Natural killer cell treated with Interleukin-12 subunit alpha and Interleukin-12 subunit beta and Interleukin-15 and Interleukin-18, amount 100 ng/mL, for 72 hours (primary cell): ENCODE results near the gene GRID2. TPM values are rescaled to one million over a fixed set of nuclear protein-coding genes. Genes with fewer than 3 reads are reported as not detected.

Experiments used
- ATAC-seq, 2 donors: fragments of 150-1000 bp; cut with Tn5 transposase in 1 of 2; sonication (Bioruptor Pico), chemical (Tn5 transposase) in 1 of 2; 2 replicates each; pipeline ENCODE4 v1.10.0; 2021
- DNase-seq: peaks from one replicate; pipeline ENCODE4 v3.0.0; 2022; ENCODE audit warnings: low spot score
- H3K27ac Mint-ChIP-seq, 2 donors: 1 replicate in 1 of 2; 2 replicates in 1 of 2; pipeline ENCODE4 v1.8.0; 2022; ENCODE audit warnings: mixed read lengths in 2 of 2, mild to moderate bottlenecking in 1 of 2, moderate library complexity in 1 of 2
- H3K27me3 Mint-ChIP-seq, 2 donors: 1 replicate in 1 of 2; 2 replicates in 1 of 2; pipeline ENCODE4 v1.8.0; 2022; ENCODE audit warnings: mixed read lengths in 2 of 2
- H3K36me3 Mint-ChIP-seq: one replicate; pipeline ENCODE4 v1.8.0; 2022; ENCODE audit warnings: mixed read lengths
- H3K4me1 Mint-ChIP-seq, 2 donors: 1 replicate in 1 of 2; 2 replicates in 1 of 2; pipeline ENCODE4 v1.8.0; 2022; ENCODE audit warnings: low read depth in 2 of 2, mixed read lengths in 2 of 2, mild to moderate bottlenecking in 1 of 2
- H3K4me3 Mint-ChIP-seq: one replicate; pipeline ENCODE4 v1.8.0; 2022; ENCODE audit warnings: mixed read lengths
- H3K9me3 Mint-ChIP-seq: 2 replicates; pipeline ENCODE4 v1.8.0; 2022; ENCODE audit warnings: mixed read lengths
- total RNA-seq, 2 donors: library from RNA; stranded (reverse); gene quantifications; one replicate each; pipeline ENCODE4 v1.2.3, GENCODE V29; 2022

The GRID2 gene
- total RNA-seq, 2 donors from 2014 or later = not detected

GRCh38 chr4:93746031-93746430 is 1442.3 kb downstream of the GRID2 start:
- Mint-ChIP-seq H3K9me3 (peaks cover 8% of the 10 kb centered on the region), H3K4me1 (no peaks in the 10 kb centered on the region), H3K4me3 (no peak overlapping the region), H3K27me3 (no peaks in the 10 kb centered on the region), H3K27ac (no peak overlapping the region), H3K36me3 (no peaks in the 10 kb centered on the region)
- ATAC-seq = no peak
- no peak for DNase-seq

GRCh38 chr4:93747220-93747619 is 1443.5 kb downstream of the GRID2 start:
- DNase-seq (no peak), ATAC-seq (no peak)
- Mint-ChIP-seq H3K36me3 (no peaks in the 10 kb centered on the region), H3K9me3 (peaks cover 8% of the 10 kb centered on the region), H3K4me3 (no peak overlapping the region), H3K27ac (no peak overlapping the region), H3K27me3 (no peaks in the 10 kb centered on the region), H3K4me1 (no peaks in the 10 kb centered on the region)

GRCh38 chr4:93748373-93749291 is 1444.9 kb downstream of the GRID2 start:
- H3K9me3 Mint-ChIP-seq = peaks cover 12% of the 10 kb centered on the region
- no peak overlapping the region for H3K27ac Mint-ChIP-seq
- no peak for DNase-seq
- ATAC-seq = no peak
- H3K4me3 Mint-ChIP-seq = no peak overlapping the region
- no peaks in the 10 kb centered on the region for H3K36me3 Mint-ChIP-seq
- no peaks in the 10 kb centered on the region for H3K27me3 Mint-ChIP-seq
- H3K4me1 Mint-ChIP-seq = no peaks in the 10 kb centered on the region

- no peaks in the 10 kb centered on the region for H3K4me1 Mint-ChIP-seq
- H3K27me3 Mint-ChIP-seq = no peaks in the 10 kb centered on the region
- no peak overlapping the region for H3K4me3 Mint-ChIP-seq
- no peaks in the 10 kb centered on the region for H3K36me3 Mint-ChIP-seq
- peaks cover 12% of the 10 kb centered on the region for H3K9me3 Mint-ChIP-seq
- H3K27ac Mint-ChIP-seq = no peak overlapping the region
- DNase-seq = no peak
- ATAC-seq = no peak
These were observed 1445.6 kb downstream of the GRID2 start for GRCh38 chr4:93749292-93749761.

- Mint-ChIP-seq H3K36me3 (no peaks in the 10 kb centered on the region), H3K4me3 (no peak overlapping the region), H3K27ac (no peak overlapping the region), H3K4me1 (no peaks in the 10 kb centered on the region), H3K27me3 (no peaks in the 10 kb centered on the region), H3K9me3 (peaks cover 12% of the 10 kb centered on the region)
- ATAC-seq (no peak), DNase-seq (no peak)
These were observed 1447.6 kb downstream of the GRID2 start for GRCh38 chr4:93751411-93751810.

GRCh38 chr4:93756101-93756500 is 1452.3 kb downstream of the GRID2 start:
- no peak for DNase-seq
- no peaks in the 10 kb centered on the region for H3K4me1 Mint-ChIP-seq
- H3K27ac Mint-ChIP-seq = no peak overlapping the region
- no peak overlapping the region for H3K4me3 Mint-ChIP-seq
- no peak for ATAC-seq
- H3K27me3 Mint-ChIP-seq = no peaks in the 10 kb centered on the region
- peaks cover 4% of the 10 kb centered on the region for H3K9me3 Mint-ChIP-seq
- no peaks in the 10 kb centered on the region for H3K36me3 Mint-ChIP-seq

- Mint-ChIP-seq H3K27me3 (no peaks in the 10 kb centered on the region), H3K4me3 (no peak overlapping the region), H3K36me3 (no peaks in the 10 kb centered on the region), H3K4me1 (no peaks in the 10 kb centered on the region), H3K9me3 (no peaks in the 10 kb centered on the region), H3K27ac (no peak overlapping the region)
- ATAC-seq = no peak
- DNase-seq = no peak
These were observed 1455.7 kb downstream of the GRID2 start for GRCh38 chr4:93759506-93759905.

- Mint-ChIP-seq H3K27ac (no peak overlapping the region), H3K4me3 (no peak overlapping the region), H3K9me3 (no peaks in the 10 kb centered on the region), H3K36me3 (no peaks in the 10 kb centered on the region), H3K4me1 (no peaks in the 10 kb centered on the region), H3K27me3 (no peaks in the 10 kb centered on the region)
- ATAC-seq (no peak), DNase-seq (no peak)
These were observed 1456.5 kb downstream of the GRID2 start for GRCh38 chr4:93760284-93760683.

GRCh38 chr4:93761286-93761685 is 1457.5 kb downstream of the GRID2 start:
- no peaks in the 10 kb centered on the region for H3K9me3 Mint-ChIP-seq

GRCh38 chr4:93764639-93765246 is 1461.0 kb downstream of the GRID2 start:
- DNase-seq = no peak
- H3K27ac Mint-ChIP-seq = no peak overlapping the region
- no peak overlapping the region for H3K4me3 Mint-ChIP-seq
- no peaks in the 10 kb centered on the region for H3K4me1 Mint-ChIP-seq
- H3K27me3 Mint-ChIP-seq = no peaks in the 10 kb centered on the region
- H3K36me3 Mint-ChIP-seq = no peaks in the 10 kb centered on the region
- no peaks in the 10 kb centered on the region for H3K9me3 Mint-ChIP-seq
- ATAC-seq = no peak

More at GRCh38 chr4:93761286-93761685, 1457.5 kb downstream of the GRID2 start:
- Mint-ChIP-seq H3K4me1 (no peaks in the 10 kb centered on the region), H3K4me3 (no peak overlapping the region), H3K27me3 (no peaks in the 10 kb centered on the region), H3K36me3 (no peaks in the 10 kb centered on the region), H3K27ac (no peak overlapping the region)
- ATAC-seq = no peak
- DNase-seq = no peak

- H3K4me1 Mint-ChIP-seq = no peaks in the 10 kb centered on the region
- H3K4me3 Mint-ChIP-seq = no peak overlapping the region
- no peaks in the 10 kb centered on the region for H3K36me3 Mint-ChIP-seq
- ATAC-seq (peak; percentile 24 to 48), DNase-seq (no peak)
- no peaks in the 10 kb centered on the region for H3K9me3 Mint-ChIP-seq
- no peak overlapping the region for H3K27ac Mint-ChIP-seq
- H3K27me3 Mint-ChIP-seq = no peaks in the 10 kb centered on the region
These were observed 1464.2 kb downstream of the GRID2 start for GRCh38 chr4:93767917-93768316.

- no peak for ATAC-seq
- no peaks in the 10 kb centered on the region for H3K9me3 Mint-ChIP-seq
- no peak for DNase-seq
- H3K27me3 Mint-ChIP-seq = no peaks in the 10 kb centered on the region
- no peaks in the 10 kb centered on the region for H3K36me3 Mint-ChIP-seq
- H3K4me3 Mint-ChIP-seq = no peak overlapping the region
- no peaks in the 10 kb centered on the region for H3K4me1 Mint-ChIP-seq
- no peak overlapping the region for H3K27ac Mint-ChIP-seq
These were observed 1466.4 kb downstream of the GRID2 start for GRCh38 chr4:93770201-93770600.

- no peaks in the 10 kb centered on the region for H3K4me1 Mint-ChIP-seq
- no peak for DNase-seq
- H3K9me3 Mint-ChIP-seq = no peaks in the 10 kb centered on the region
- H3K27ac Mint-ChIP-seq = no peak overlapping the region
- ATAC-seq = no peak
- H3K36me3 Mint-ChIP-seq = no peaks in the 10 kb centered on the region
- no peak overlapping the region for H3K4me3 Mint-ChIP-seq
- H3K27me3 Mint-ChIP-seq = no peaks in the 10 kb centered on the region
These were observed 1468.1 kb downstream of the GRID2 start for GRCh38 chr4:93771640-93772411.

GRCh38 chr4:93772858-93773257 is 1469.1 kb downstream of the GRID2 start:
- DNase-seq (no peak), ATAC-seq (no peak)
- no peak overlapping the region for H3K27ac Mint-ChIP-seq

More at GRCh38 chr4:93772858-93773257, 1469.1 kb downstream of the GRID2 start:
- Mint-ChIP-seq H3K27me3 (no peaks in the 10 kb centered on the region), H3K4me1 (no peaks in the 10 kb centered on the region), H3K36me3 (no peaks in the 10 kb centered on the region), H3K9me3 (no peaks in the 10 kb centered on the region), H3K4me3 (no peak overlapping the region)
